MG63 (cell line): ENCODE results near the gene KCNN3. TPM values are rescaled to one million over a fixed set of nuclear protein-coding genes. Genes with fewer than 3 reads are reported as not detected.

Source experiments
- DNase-seq: peaks from one replicate; pipeline ENCODE4 v3.0.0-alpha.2; 2020
- H3K27me3 ChIP-seq: fragments of 250-450 bp; sonication (Bioruptor Pico); 2 replicates; pipeline ENCODE4 v1.5.1; 2020; ENCODE audit warnings: mild to moderate bottlenecking, moderate library complexity
- H3K36me3 ChIP-seq: fragments of 250-450 bp; sonication (Bioruptor Pico); 2 replicates; pipeline ENCODE4 v1.5.1; 2020; ENCODE audit warnings: mild to moderate bottlenecking, moderate library complexity
- H3K4me3 ChIP-seq: fragments of 250-450 bp; sonication (Bioruptor Pico); 2 replicates; pipeline ENCODE4 v1.5.1; 2020; ENCODE audit warnings: mild to moderate bottlenecking, moderate library complexity
- H3K9me3 ChIP-seq: fragments of 250-450 bp; sonication (Bioruptor Pico); 2 replicates; pipeline ENCODE4 v1.5.1; 2020; ENCODE audit warnings: mild to moderate bottlenecking, moderate library complexity
- total RNA-seq: library from RNA; depleted of rRNA; stranded (reverse); fragments of >200 nt; shearing (Covaris generic); gene quantifications from 2 replicates; pipeline ENCODE4 v1.2.3, GENCODE V29; 2014; ENCODE audit warnings: low replicate concordance

The KCNN3 gene
- total RNA-seq, 1 experiment from 2014 or later: 1.6 TPM

DNA sequence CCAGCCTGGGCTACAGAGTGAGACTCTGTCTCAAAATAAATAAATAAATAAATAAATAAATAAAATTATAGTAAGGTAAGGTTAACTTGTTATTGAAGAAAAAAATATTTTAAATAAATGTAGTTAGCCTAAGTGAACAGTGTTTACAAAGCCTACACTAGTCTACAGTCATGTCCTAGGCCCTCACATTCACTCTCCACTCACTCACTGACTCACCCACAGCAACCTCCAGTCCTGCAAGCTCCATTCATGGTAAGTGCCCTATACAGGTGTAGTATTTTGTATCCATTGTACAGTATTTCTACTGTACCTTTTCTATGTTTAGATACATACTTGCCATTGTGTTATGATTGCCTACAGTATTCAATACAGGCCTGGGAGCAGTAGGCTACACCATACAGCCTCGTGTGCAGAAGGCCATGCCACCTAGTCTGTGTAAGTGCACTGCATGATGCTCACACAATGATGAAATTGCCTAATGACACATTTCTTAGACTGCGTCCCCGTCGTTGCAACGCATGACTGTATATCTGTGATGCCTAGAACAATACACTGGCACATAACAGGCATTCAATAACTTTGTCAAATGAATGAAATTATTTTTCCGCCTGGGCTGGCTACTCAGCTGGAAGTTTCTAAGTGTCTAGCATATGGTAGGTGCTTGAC lies 14.8 kb downstream of the KCNN3 start:
- no peaks in the 10 kb centered on the region for H3K27me3 ChIP-seq
- H3K4me3 ChIP-seq: no peak overlapping the region
- no peak for DNase-seq
- no peaks in the 10 kb centered on the region for H3K9me3 ChIP-seq
- no peaks in the 10 kb centered on the region for H3K36me3 ChIP-seq

DNA sequence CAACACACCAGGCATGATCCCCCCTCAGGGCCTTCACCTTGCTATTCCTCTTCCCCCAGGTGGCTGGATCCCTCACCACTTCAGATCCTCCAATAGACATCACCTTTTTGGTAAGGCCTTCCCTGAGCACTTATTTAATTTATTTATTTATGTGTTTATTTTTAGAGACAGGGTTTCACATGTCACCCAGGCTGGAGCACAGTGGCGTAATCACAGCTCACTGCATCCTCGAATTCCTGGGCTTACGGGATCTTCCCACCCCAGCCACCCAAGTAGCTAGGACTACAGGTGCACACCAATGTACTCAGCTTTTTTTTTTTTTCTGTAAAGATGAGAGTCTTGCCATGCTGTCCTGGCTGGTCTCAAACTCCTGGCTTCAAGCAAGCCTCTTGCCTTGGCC lies 17.2 kb downstream of the KCNN3 start:
- Histone ChIP-seq H3K27me3 (no peaks in the 10 kb centered on the region), H3K36me3 (no peaks in the 10 kb centered on the region), H3K4me3 (no peak overlapping the region), H3K9me3 (no peaks in the 10 kb centered on the region)
- no peak for DNase-seq

DNA sequence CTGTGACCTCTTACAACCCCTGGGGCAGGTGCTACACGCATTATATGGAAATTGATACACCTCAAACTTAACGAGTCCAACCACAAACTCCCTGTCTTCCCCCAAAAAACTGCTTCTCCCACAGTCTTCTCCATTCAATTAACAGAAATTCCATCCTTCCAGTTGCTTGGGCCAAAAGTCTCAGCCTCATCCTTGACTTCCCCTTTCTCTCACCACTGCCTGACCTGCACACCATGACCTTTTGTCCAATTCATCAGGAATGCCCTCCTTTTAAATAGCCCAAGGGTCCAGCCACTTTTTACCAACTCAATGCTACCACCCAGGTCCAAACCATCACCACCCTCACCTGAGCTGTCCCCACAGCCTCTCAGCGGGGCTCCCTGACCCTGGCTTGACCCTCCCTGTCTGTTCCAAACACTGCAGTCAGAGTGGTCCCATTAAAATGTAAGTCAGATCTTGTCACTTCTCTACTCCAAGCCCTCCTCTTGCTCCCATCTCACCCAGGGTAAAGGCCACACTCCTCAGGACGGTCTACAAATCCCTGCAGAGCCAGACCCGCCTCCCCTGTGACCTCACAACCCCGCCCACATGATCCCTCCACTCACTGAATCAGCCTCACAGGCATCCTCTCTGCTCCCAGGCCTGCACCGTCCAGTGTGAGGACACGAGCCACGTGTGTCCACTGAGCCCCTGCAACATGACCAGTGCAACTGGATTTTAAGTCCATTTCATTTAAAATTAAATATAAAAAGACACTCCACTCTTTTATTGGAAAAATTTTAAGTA lies 18.5 kb downstream of the KCNN3 start:
- Histone ChIP-seq H3K4me3 (no peak overlapping the region), H3K36me3 (no peaks in the 10 kb centered on the region), H3K27me3 (no peaks in the 10 kb centered on the region), H3K9me3 (no peaks in the 10 kb centered on the region)
- no peak for DNase-seq

DNA sequence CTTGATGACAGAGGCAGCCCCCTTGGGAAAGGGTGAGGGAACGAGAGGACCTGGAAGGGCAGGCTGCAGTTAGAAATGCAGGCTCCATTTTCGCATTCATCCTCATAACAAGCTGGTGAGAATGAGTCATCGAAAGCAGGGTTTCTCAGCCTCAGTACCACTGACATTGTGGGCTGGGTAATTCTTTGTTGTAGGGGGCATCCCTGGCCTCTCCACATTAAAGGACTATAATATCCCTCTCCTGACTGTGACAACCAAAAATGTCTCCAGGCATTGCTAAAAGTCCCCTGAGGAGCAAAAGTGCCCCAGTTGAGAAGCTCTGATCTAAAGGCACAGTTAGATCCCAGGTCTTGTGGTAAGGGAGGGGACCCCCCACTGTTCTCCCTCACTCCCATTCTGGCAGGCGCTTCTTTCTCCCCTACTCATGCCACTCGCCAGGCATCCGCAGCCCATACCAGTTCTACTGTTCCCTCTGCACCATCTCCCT lies 20.4 kb downstream of the KCNN3 start:
- no peaks in the 10 kb centered on the region for H3K36me3 ChIP-seq
- H3K4me3 ChIP-seq: no peak overlapping the region
- no peaks in the 10 kb centered on the region for H3K9me3 ChIP-seq
- no peak for DNase-seq
- H3K27me3 ChIP-seq: no peaks in the 10 kb centered on the region

DNA sequence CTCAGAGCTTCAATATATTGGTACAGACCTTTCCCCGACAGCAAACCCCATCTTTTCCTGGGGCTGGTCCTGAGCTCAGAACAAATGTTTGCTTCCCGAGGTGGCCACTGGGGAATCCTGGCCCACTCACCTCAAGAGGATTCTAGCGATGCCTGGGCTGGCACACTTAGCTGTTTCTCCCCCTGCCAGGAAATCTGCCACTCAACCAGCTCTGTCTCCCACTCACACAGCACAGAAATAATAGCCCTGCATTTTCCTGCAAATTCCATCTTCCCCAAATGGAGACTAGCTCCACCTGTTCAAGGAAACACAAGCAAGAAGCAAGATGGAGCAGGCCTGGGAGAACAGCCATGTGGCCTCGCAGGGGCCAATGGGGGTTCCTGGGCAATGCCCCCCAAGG lies 21.1 kb downstream of the KCNN3 start:
- DNase-seq: no peak
- no peaks in the 10 kb centered on the region for H3K27me3 ChIP-seq
- no peak overlapping the region for H3K4me3 ChIP-seq

DNA sequence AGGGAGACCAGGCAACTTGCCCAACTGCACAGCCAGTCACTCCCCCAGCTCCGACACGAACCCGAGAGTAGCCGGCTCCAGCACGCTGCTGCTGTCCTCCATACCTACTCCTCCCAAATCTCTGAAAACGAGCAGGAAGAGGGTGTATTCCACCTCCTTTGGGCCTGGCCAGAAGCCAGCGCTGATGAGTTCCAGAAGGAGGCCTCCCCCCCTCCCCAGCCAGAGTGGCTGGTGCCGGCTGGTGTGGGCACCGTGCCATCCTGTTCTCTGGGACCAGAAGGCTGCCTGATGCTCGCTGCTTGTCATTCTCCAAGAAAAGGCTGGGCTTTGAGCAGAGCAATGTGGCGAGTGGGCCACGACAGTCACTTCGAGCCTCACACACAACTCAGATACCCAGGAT lies 22.2 kb downstream of the KCNN3 start:
- Histone ChIP-seq H3K36me3 (no peaks in the 10 kb centered on the region), H3K9me3 (no peaks in the 10 kb centered on the region), H3K4me3 (no peak overlapping the region), H3K27me3 (no peaks in the 10 kb centered on the region)
- no peak for DNase-seq

More for the DNA sequence above, 21.1 kb downstream of the KCNN3 start:
- H3K36me3 ChIP-seq: no peaks in the 10 kb centered on the region
- H3K9me3 ChIP-seq: no peaks in the 10 kb centered on the region

DNA sequence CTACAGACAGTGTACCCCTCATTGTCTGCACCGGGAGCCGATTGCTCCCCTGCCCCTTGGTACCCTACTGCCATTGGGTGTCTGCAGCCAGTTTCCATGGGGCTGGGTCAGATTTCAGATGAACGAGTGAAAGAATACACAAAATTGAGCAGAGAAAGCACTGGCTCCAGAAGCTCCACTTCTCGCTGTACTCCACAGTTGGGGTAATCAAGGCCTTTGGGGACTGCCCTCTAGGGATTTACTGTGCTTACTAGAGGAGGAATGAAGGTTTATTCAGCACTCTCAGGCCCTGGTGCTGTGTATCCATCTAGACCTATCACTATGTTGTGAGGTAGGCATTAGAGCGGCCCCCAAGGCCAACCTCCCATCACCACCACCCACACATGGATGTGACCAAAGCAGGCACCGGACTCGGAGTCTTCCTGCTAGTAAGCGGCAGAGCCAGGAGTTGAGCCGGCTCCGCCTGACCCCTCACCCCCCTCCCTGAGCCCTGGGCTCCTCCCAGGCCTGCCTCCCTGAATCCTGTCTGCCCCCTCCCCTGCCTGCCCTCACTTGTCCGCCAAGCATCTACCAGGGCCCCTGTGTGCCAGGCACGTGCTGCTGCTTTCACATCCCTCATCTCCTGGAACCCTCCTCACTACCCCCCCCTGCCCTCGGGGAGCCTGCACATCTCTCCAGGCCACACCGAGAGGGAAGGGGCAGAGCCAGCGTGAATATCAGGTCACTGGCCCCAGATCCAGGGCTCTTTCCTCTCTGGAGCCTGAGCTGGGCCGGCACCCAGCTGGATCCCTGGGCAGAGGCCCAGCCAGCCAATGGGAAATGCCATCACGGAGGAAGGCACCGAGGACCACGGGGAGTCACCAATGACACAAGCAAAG lies 23.3 kb downstream of the KCNN3 start:
- no peaks in the 10 kb centered on the region for H3K27me3 ChIP-seq
- no peak for DNase-seq
- no peaks in the 10 kb centered on the region for H3K36me3 ChIP-seq
- H3K9me3 ChIP-seq: no peaks in the 10 kb centered on the region
- H3K4me3 ChIP-seq: no peak overlapping the region

DNA sequence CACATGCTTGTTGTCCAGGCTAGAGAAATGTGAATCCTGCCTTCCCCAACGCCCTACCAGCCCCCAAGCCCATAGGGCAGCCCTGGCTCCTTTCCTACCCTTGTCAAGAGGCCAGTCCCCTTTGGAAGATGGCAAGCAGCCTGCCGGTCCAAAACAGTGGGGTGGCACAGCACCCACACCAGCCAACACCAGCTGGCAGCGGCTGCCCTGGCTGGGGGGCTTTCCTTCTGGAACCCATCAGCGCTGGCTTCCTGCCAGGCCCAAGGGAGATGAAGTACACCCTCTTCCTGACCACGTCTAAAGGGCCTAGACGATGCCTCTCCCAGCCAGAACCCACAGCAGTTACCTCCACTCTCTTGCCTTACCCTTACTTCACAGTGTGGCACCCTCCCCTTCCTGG lies 24.2 kb downstream of the KCNN3 start:
- no peak for DNase-seq
- no peaks in the 10 kb centered on the region for H3K27me3 ChIP-seq
- H3K36me3 ChIP-seq: no peaks in the 10 kb centered on the region

DNA sequence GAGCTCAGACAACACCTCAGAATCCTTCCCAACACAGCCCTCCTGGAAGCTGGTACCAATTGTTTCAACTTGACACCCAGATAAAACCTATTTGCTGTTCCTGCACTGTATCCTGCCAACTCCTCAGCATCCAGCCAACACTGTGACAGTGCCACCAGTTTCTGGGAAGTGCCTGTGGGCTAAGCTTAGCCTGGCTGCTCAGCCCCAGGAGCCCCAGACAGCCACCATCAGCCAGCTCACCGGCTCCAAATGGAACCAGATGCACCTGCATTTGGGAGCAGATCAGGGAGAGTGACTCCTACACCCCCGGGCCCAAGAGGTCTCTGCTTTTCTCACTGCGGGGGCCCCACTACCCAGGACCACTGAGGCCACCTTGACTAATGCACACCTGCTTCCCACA lies 24.9 kb downstream of the KCNN3 start:
- Histone ChIP-seq H3K36me3 (no peaks in the 10 kb centered on the region), H3K27me3 (no peaks in the 10 kb centered on the region), H3K9me3 (no peaks in the 10 kb centered on the region), H3K4me3 (no peak overlapping the region)
- no peak for DNase-seq

More for the DNA sequence above, 24.2 kb downstream of the KCNN3 start:
- no peak overlapping the region for H3K4me3 ChIP-seq
- H3K9me3 ChIP-seq: no peaks in the 10 kb centered on the region

DNA sequence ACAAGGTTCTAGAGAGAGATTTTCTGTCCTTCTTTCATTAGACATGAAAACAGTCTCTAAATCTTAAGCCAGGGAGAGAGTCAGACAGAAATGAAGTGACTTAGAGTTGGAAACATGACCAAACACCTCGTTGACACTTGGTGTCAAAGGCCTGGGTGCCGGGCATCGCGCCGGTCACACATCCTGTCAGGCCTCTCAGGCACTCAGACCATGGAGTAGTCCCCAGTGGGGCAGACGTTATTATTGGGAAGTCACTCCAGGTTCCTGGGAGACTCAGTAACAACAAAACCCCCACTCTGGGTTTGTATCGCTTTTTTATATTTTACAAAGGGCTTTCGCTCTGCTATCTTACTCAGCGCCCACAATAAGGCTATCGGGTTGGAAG lies 25.8 kb downstream of the KCNN3 start:
- H3K27me3 ChIP-seq: no peaks in the 10 kb centered on the region
- H3K4me3 ChIP-seq: no peak overlapping the region

DNA sequence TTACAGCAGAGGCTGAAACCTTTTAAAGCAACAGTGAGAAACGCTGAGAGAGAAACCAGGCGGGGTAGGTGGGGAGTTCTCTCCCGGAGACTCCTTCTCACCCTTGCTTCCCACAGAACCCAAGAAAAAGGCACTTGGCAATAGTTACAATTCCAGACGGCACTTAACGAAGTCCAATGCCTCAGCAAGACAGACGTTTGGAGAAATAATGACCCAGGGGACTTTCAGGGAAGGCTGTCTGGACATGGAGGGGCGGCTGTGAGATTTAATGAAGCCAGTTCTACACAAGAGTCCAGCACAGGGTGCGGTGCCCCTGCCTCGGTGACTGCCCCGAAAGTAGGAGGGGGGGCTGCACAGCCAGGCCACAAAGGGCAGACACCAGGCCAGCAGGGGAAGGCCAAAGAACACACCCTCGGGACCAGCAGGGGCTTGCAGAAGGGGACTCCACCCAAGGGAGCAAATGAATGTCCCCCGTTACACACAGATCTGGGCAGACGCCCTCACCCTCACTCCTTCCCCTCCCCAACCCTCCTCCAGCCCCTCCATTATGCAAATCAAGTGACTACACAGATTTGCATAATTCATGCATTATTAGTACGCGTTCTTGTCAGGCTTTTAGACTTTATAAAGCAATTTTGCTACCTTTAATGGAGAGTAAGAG lies 26.3 kb downstream of the KCNN3 start:
- no peaks in the 10 kb centered on the region for H3K36me3 ChIP-seq
- no peaks in the 10 kb centered on the region for H3K27me3 ChIP-seq
- DNase-seq: no peak
- H3K4me3 ChIP-seq: no peak overlapping the region
- no peaks in the 10 kb centered on the region for H3K9me3 ChIP-seq

More for the DNA sequence above, 25.8 kb downstream of the KCNN3 start:
- no peaks in the 10 kb centered on the region for H3K36me3 ChIP-seq
- no peaks in the 10 kb centered on the region for H3K9me3 ChIP-seq
- no peak for DNase-seq

DNA sequence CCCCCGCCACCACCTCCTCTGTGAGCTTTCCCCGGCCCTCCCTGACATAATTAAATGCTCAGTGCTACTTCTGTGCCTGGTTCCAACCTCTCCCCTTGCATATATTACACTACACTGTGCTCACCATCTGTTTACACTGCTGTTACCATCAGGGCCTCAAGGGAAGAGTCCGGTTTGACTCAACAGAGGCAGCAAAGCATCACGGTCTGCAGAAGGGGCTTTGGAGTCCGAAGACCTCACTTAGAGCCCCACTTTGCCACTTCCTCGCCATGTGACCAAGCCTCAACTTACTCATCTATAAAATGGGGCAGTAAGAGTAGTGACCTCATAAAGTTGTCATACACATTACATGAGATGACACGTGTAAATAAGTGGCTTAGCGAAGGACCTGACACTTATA lies 27.4 kb downstream of the KCNN3 start:
- H3K27me3 ChIP-seq: no peaks in the 10 kb centered on the region
- H3K4me3 ChIP-seq: no peak overlapping the region
- H3K9me3 ChIP-seq: no peaks in the 10 kb centered on the region
- no peak for DNase-seq
- no peaks in the 10 kb centered on the region for H3K36me3 ChIP-seq

DNA sequence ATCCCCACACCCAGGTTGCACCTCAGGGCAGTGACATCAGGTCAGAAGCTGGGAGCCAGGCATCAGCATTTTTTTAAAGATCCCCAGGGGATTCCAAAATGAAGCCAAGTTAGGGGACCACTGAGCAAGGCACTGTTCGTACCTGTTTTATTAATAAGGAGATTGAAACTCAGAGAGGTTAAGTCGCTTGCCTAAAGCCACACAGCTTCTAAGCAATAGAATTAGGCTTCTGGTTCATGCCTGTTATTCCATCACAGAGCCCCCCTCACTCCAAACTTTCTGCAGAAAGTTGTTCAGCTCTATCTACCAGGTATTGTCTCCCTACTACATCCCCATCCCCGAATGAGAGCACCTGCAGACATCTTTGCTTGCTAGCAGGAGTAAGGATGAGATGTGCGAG lies 28.7 kb downstream of the KCNN3 start:
- Histone ChIP-seq H3K36me3 (no peaks in the 10 kb centered on the region), H3K27me3 (no peaks in the 10 kb centered on the region), H3K9me3 (no peaks in the 10 kb centered on the region), H3K4me3 (no peak overlapping the region)
- DNase-seq: no peak

DNA sequence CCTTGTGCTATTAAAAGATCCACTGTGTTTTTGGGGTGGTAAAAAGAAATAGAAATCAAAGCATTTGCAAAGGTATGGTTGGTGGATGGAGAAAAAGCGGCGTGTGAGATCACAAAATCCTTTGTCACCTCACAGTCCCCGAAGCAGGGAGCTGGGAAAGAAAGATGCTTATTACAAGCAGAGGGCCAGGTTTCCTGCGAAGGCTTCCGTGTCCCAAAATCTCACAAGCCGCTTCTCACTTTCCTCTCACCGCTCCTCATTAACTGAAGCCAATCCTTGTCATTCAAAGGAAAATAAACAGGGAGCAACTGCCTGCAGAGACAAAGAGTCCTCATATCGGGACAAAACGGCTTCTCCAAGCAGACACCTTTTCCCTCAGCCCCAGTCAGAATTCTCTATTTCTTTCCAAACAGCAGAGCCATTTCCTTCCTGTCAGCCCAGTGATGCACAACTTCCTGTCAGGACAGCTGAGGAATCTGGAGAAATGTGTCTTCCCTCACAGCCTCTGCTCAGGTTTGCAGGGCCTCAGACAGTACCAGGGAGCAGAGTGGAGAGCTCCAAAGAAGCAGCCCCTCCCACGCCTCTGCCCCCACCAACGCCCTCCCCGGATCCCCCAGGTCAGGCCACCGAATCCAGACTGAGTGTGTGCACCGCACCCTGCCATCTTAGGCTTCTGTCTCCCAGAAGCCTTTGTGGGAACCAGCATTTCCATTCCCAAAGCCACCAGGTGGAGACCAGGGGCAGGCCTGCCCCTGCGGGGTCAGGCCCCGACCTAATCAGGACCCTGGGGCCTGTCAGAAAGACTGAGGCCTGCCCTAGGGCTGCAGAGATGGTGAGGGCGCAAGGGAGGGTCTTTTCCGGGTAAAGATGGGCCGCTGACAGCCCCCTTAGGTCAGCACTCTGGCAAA lies 29.6 kb downstream of the KCNN3 start:
- Histone ChIP-seq H3K36me3 (no peaks in the 10 kb centered on the region), H3K4me3 (no peak overlapping the region), H3K27me3 (no peaks in the 10 kb centered on the region), H3K9me3 (no peaks in the 10 kb centered on the region)
- DNase-seq: no peak

DNA sequence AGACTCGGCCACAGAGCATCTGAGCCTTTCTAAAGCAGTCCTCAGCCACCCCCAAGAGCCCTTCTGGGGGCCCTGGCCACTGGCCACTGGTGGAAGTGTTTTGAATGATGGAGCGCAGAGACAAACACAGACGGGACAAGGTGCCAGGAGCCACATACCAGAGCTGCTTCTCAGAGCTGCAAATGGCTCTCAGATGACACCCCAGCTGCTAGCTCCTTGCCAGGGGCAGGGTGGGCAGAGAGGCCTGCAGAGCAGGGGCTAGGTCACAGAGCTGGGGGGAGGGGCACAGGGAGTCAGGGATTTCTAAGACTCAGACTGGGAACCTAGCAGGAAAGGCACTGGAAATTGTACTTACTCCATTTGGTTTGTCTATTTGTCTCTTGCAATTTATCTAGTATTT lies 30.4 kb downstream of the KCNN3 start:
- H3K36me3 ChIP-seq: no peaks in the 10 kb centered on the region
- H3K4me3 ChIP-seq: no peak overlapping the region
- H3K27me3 ChIP-seq: no peaks in the 10 kb centered on the region
- DNase-seq: no peak
- no peaks in the 10 kb centered on the region for H3K9me3 ChIP-seq

DNA sequence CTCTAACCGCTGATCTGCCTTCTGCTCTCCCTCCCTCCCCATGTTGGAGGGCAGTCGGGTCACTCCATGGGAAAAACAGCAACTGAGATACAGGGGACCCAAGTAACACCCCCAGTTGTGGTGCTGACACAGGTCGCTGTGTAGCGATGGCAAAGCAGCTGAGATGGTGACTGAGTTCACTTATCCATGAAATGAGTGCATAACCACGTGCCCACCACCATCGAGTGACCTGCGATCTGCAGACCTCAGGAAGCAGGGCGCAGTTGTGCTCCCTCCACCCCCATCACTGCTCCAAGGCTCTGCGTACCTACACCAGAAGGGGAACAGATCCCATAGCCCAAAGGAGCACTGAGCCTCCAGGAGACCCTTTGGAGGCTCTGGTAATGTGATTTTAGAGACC lies 31.1 kb downstream of the KCNN3 start:
- Histone ChIP-seq H3K36me3 (no peaks in the 10 kb centered on the region), H3K9me3 (no peaks in the 10 kb centered on the region), H3K27me3 (no peaks in the 10 kb centered on the region), H3K4me3 (no peak overlapping the region)
- DNase-seq: no peak
